Tibial nerve (tissue), 4 donors: Measurements from ENCODE around the gene SHANK2. TPM values are rescaled to one million over a fixed set of nuclear protein-coding genes. Genes with fewer than 3 reads are reported as not detected.
A peak's percentile ranks its signal among the peaks of the same experiment; 100 is the strongest.

Source experiments
- DNase-seq, 2 donors: peaks; one replicate each; pipeline ENCODE4 v3.0.0-alpha.2; 2019; ENCODE audit warnings: low spot score in 2 of 2
- H3K27ac ChIP-seq, 4 donors: fragments of 200-600 bp; sonication (generic) in 3 of 4; one replicate each; pipeline ENCODE4 v1.5.1; 2017 to 2019; ENCODE audit warnings: mild to moderate bottlenecking in 1 of 4
- H3K27me3 ChIP-seq, 2 donors: fragments of 200-600 bp; sonication (generic) in 1 of 2; one replicate each; pipeline versions ENCODE4 v1.5.1 to v1.6.0; 2017 to 2019
- H3K36me3 ChIP-seq, 3 donors: fragments of 200-600 bp; sonication (generic); one replicate each; pipeline ENCODE4 v1.5.1; 2018 to 2019
- H3K4me1 ChIP-seq, 4 donors: fragments of 200-600 bp; sonication (generic) in 3 of 4; one replicate each; pipeline ENCODE4 v1.5.1; 2017 to 2019
- H3K4me3 ChIP-seq, 4 donors: fragments of 200-600 bp; sonication (generic) in 3 of 4; one replicate each; pipeline ENCODE4 v1.5.1; 2017 to 2019; ENCODE audit warnings: mild to moderate bottlenecking in 1 of 4, moderate library complexity in 1 of 4
- H3K9me3 ChIP-seq, 4 donors: fragments of 200-600 bp; sonication (generic) in 3 of 4; one replicate each; pipeline ENCODE4 v1.5.1; 2017 to 2019
- EP300 ChIP-seq, 2 donors: sonication (generic); formaldehyde crosslinking; IDR thresholded peaks; one replicate each; pipeline ENCODE4 v1.6.1; 2017; ENCODE audit warnings: antibody characterized with exemption in 2 of 2, mild to moderate bottlenecking in 1 of 2
- POLR2A ChIP-seq, 2 donors: fragments of 450-650 bp; IDR thresholded peaks; one replicate each; pipeline ENCODE4 v1.6.1; 2017; ENCODE audit warnings: antibody characterized with exemption in 2 of 2, mild to moderate bottlenecking in 2 of 2, moderate library complexity in 2 of 2
- WGBS, 2 donors: methylation state at CpG; one replicate each; pipeline ENCODE4 v1.1.5; 2018; 5-methylcytosine and 5-hydroxymethylcytosine counted together
- total RNA-seq, 4 donors: library from RNA; depleted of rRNA; stranded (reverse); fragments of >200 nt; gene quantifications; one replicate each; pipeline ENCODE4 v1.1.0, GENCODE V29; 2016
- TF ChIP-seq, protein P1 (sequence below), 5 experiments: fragments of 200-600 bp in 3 of 5; fragments of 450-650 bp in 2 of 5; sonication (generic) in 3 of 5; IDR thresholded peaks; one replicate each; pipeline ENCODE4 v1.5.1; 2016 to 2019; ENCODE audit warnings: antibody characterized with exemption in 5 of 5, mild to moderate bottlenecking in 3 of 5, moderate library complexity in 2 of 5

The SHANK2 gene
- total RNA-seq, 4 donors from 2014 or later: 0.20 to 2.0 (median 1.4) TPM

GRCh38 chr11:71298761-71299181, 46.4 kb upstream of the SHANK2 start:
- Histone ChIP-seq H3K27me3 (no peaks in the 10 kb centered on the region), H3K4me1 (no peaks in the 10 kb centered on the region), H3K4me3 (no peak overlapping the region), H3K9me3 (peaks cover 0 to 3% (median 0%) of the 10 kb centered on the region in 4 donors), H3K27ac (no peak overlapping the region), H3K36me3 (no peaks in the 10 kb centered on the region)
- DNase-seq: no peak
- TF ChIP-seq EP300 (IDR thresholded peaks at IDR 0.05) (no peak), POLR2A (IDR thresholded peaks at IDR 0.05) (no peak)
- TF ChIP-seq, protein P1, sequence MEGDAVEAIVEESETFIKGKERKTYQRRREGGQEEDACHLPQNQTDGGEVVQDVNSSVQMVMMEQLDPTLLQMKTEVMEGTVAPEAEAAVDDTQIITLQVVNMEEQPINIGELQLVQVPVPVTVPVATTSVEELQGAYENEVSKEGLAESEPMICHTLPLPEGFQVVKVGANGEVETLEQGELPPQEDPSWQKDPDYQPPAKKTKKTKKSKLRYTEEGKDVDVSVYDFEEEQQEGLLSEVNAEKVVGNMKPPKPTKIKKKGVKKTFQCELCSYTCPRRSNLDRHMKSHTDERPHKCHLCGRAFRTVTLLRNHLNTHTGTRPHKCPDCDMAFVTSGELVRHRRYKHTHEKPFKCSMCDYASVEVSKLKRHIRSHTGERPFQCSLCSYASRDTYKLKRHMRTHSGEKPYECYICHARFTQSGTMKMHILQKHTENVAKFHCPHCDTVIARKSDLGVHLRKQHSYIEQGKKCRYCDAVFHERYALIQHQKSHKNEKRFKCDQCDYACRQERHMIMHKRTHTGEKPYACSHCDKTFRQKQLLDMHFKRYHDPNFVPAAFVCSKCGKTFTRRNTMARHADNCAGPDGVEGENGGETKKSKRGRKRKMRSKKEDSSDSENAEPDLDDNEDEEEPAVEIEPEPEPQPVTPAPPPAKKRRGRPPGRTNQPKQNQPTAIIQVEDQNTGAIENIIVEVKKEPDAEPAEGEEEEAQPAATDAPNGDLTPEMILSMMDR (IDR thresholded peaks at IDR 0.05): no peak
- WGBS, 2 donors: 83 to 84% methylated on average over 14 of the region's 14 CpGs

GRCh38 chr11:71298016-71298550, 45.7 kb upstream of the SHANK2 start:
- no peak for DNase-seq
- H3K27me3 ChIP-seq: no peaks in the 10 kb centered on the region
- H3K36me3 ChIP-seq: no peaks in the 10 kb centered on the region
- TF ChIP-seq EP300 (IDR thresholded peaks at IDR 0.05) (no peak), POLR2A (IDR thresholded peaks at IDR 0.05) (no peak)
- TF ChIP-seq, protein P1 (IDR thresholded peaks at IDR 0.05): no peak
- H3K9me3 ChIP-seq: peaks cover 0 to 3% (median 0%) of the 10 kb centered on the region in 4 donors
- WGBS, 2 donors: 92 to 93% methylated on average over 8 of the region's 8 CpGs
- H3K27ac ChIP-seq: no peak overlapping the region
- H3K4me1 ChIP-seq: no peaks in the 10 kb centered on the region
- H3K4me3 ChIP-seq: no peak overlapping the region

DNA sequence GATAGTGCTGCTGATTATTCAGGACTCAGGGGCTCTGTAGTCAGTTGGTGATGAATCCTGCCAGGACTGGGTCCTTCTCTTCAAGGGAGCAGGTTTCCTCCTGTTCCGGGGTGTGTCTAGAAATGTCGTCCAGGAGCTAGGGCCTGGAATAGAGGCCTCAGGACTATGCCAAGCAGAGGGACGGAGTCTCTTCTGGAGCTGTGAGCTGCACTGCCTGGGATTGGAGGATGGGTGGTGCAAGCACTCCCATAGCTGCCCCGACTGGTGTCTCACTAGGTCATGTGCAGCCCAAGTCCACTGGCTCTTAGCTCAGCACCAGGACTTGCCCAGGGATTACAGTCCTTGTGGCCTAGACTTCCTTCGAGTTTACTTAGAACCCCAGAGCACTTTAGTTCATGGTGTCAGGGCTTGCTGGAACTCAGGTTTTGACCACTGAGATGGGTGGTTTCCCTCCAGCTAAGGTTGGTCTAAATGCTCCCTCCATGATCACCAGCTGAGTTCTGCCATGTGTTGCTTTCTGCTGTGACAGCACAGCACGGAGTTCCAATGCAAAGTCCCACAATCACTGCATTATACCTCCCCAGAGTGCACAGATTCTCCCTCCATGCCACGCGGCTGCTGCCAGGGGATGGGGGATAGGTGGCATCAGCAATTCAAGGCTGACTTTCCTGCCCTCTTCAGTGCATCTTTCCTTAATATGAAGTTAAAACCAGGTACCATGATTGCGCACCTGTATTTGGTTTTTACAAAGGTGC, 42.6 kb upstream of the SHANK2 start:
- H3K4me3 ChIP-seq: no peak overlapping the region
- no peaks in the 10 kb centered on the region for H3K27me3 ChIP-seq
- no peak for DNase-seq
- H3K9me3 ChIP-seq: peaks cover 0 to 22% (median 1%) of the 10 kb centered on the region in 4 donors
- no peak for TF ChIP-seq EP300 (IDR thresholded peaks at IDR 0.05)
- TF ChIP-seq POLR2A (IDR thresholded peaks at IDR 0.05): no peak
- H3K4me1 ChIP-seq: no peaks in the 10 kb centered on the region
- 87 to 89% methylated on average over 8 to 9 of the region's 9 CpGs for WGBS, 2 donors
- no peak overlapping the region for H3K27ac ChIP-seq
- no peaks in the 10 kb centered on the region for H3K36me3 ChIP-seq

DNA sequence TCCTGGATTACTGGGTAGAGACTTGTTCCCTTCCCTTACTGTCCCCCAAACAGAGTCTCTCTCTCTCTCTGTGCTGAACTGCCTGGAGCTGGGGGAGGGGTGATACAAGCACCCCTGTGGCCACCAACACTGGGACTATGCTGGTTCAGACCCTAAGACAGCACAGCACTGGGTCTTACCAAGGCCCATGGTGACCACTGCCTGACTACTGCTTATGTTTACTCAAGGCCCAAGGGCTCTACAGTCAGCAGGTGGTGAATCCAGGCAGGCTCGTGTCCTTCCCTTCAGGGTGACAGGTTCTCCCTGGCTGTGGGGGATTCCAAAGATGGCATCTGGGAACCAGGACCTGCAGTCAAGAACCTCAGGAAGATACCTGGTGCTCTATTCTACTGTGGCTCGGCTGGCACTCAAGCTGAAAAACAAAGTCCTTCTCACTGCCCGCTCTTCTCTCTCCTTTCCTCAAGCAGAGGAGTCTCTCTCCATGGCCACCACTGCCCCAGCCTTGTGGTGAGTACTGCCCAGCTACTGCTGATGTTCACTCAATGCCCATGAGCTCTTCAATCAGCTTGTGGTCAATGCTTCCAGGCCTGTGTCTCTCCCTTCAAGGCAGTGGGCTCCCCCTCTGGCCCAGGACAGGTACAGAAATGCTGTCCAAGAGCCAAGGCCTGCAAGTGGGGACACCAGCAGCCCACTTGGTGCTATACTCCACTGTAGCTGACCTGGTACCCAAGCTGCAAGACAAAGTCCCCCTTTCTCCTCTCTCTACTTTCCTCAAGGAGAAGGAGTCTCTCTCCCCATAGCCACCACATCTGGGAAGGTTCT, 41.8 kb upstream of the SHANK2 start:
- Histone ChIP-seq H3K27me3 (no peaks in the 10 kb centered on the region), H3K4me3 (no peak overlapping the region), H3K9me3 (peaks cover 0 to 30% (median 1%) of the 10 kb centered on the region in 4 donors), H3K36me3 (no peaks in the 10 kb centered on the region), H3K4me1 (no peaks in the 10 kb centered on the region), H3K27ac (no peak overlapping the region)
- no peak for DNase-seq
- no peak for TF ChIP-seq POLR2A (IDR thresholded peaks at IDR 0.05)
- TF ChIP-seq EP300 (IDR thresholded peaks at IDR 0.05): no peak
- TF ChIP-seq, protein P1 (IDR thresholded peaks at IDR 0.05): no peak
- WGBS, 2 donors: 77 to 93% methylated on average over 3 of the region's 3 CpGs

DNA sequence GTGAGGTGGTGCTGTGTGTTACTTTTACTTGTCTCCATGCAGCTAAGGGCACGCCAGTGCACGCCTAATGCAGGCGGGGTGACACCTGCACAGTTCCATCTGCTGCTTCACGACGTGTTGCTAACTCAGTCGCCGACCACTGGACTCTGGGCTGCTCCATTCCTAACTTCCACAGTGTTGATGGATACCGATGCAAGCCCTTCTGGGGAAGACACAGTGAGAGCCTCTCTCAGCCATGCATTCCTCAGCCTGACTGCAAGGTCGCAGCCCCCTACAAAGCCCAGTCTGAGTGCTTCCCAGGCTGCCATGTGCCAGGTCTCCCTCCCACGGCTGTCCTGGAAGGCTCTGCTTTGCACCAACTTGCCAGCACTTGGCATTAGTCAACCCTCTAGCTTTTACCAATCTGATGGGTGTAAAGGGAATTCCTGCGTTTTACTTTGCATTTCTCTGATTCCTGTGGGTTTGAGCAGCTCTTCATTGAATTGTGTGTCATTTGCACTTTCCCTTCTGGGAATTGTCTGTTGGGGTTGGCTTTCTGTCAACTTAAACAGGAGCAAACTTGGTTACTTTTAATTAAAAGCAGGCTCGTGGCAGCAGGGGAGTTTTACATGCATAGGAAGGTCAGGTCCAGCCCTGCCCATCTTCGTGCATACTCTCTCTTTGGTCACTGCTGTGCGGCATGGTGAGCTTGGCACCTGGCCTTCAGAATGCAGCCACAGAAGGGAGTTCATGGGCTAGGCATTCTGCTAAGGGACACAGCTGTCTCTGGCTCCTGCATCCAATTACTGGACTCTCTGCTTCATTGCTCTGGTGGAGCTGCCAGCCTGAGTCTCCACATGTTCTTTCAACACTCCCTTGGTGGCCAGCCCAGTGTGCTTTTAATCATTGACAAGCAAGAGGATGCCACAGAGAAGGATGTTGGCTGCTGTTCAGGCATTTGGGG, 34.6 kb upstream of the SHANK2 start:
- TF ChIP-seq EP300 (IDR thresholded peaks at IDR 0.05): no peak
- DNase-seq: peak in 1 of 2 donors; percentile 10
- Histone ChIP-seq H3K4me1 (peaks cover 0 to 10% (median 0%) of the 10 kb centered on the region in 4 donors), H3K27ac (no peak overlapping the region), H3K27me3 (no peaks in the 10 kb centered on the region), H3K4me3 (no peak overlapping the region), H3K36me3 (no peaks in the 10 kb centered on the region), H3K9me3 (peaks cover 0 to 31% (median 0%) of the 10 kb centered on the region in 4 donors)
- 58 to 60% methylated on average over 14 of the region's 14 CpGs for WGBS, 2 donors
